Measurements from ENCODE around the gene DNAI4. TPM values are rescaled to one million over a fixed set of nuclear protein-coding genes. Genes with fewer than 3 reads are reported as not detected.
"Not testable (repeated sequence)": the region's sequence is repeated elsewhere in the genome, so short reads cannot be mapped to it uniquely, and the experiment has no call there.

Gene DNAI4
- total and polyA plus RNA-seq, 4 donors: 0.63 to 24.2 (median 11.9) TPM

DNA sequence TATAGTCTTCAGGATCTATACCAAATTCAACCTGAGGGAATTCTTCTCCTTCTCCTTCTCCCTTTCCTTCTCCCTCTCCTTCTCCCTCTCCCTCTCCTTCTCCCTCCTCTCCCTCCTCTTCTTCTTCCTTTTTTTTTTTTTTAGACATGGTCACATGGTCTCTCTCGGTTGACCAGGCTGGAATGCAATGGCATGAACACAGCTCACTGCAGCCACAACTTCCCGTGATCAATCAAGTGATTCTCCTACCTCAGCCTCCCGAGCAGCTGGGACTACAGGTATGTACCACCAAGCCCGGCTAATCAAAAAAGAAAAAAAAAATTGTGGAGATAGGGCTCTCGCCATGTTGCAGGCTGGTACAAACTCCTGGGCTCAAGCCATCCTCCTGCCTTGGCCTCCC is 51.5 kb downstream of the DNAI4 start:
- intact Hi-C loops (cut with DNase I): no loop called here
- no peak overlapping the region for H3K4me3 ChIP-seq (ENCODE audit: low read length in 2 of 2)
- no peaks in the 10 kb centered on the region for H3K36me3 ChIP-seq (ENCODE audit: control insufficient read depth in 1 of 2, insufficient read depth in 2 of 2, low read length in 1 of 2)
- H3K27ac ChIP-seq (ENCODE audit: low read depth in 1 of 2, low read length in 2 of 2): no peak overlapping the region
- H3K4me1 ChIP-seq (ENCODE audit: control insufficient read depth in 1 of 2, insufficient read depth in 2 of 2, low read length in 2 of 2): no peaks in the 10 kb centered on the region
- DNase-seq (no peak), ATAC-seq (ENCODE audit: low FRiP score) (no peak)
- H3K27me3 ChIP-seq (ENCODE audit: control insufficient read depth in 1 of 2, insufficient read depth in 2 of 2, low read length in 1 of 2): no peaks in the 10 kb centered on the region
- WGBS, 2 donors: 91 to 92% methylated on average over 5 of the region's 5 CpGs
- no peaks in the 10 kb centered on the region for H3K9me3 ChIP-seq (ENCODE audit: control insufficient read depth, low read length)

DNA sequence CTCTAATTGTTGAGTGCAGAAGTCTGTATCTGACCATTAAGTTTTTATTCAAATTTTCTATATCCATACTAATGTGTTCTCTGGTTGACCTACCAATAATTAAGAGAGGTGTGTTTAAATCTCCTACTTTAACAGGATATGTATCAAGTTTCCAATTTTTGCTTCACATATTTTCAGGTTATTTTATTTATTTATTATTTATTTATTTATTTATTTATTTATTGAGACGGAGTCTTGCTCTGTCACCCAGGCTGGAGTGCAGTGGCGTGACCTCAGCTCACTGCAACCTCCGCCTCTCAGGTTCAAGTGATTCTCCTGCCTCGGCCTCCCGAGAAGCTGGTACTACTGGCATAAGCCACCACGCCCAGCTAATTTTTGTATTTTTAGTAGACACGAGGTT is 52.6 kb downstream of the DNAI4 start:
- H3K27me3 ChIP-seq (ENCODE audit: control insufficient read depth in 1 of 2, insufficient read depth in 2 of 2, low read length in 1 of 2); ATAC-seq (ENCODE audit: low FRiP score); H3K4me3 ChIP-seq (ENCODE audit: low read length in 2 of 2); H3K27ac ChIP-seq (ENCODE audit: low read depth in 1 of 2, low read length in 2 of 2); H3K9me3 ChIP-seq (ENCODE audit: control insufficient read depth, low read length); H3K36me3 ChIP-seq (ENCODE audit: control insufficient read depth in 1 of 2, insufficient read depth in 2 of 2, low read length in 1 of 2); H3K4me1 ChIP-seq (ENCODE audit: control insufficient read depth in 1 of 2, insufficient read depth in 2 of 2, low read length in 2 of 2); DNase-seq; intact Hi-C loops (cut with DNase I): not testable (repeated sequence)
- 94 to 96% methylated on average over 7 of the region's 7 CpGs for WGBS, 2 donors

DNA sequence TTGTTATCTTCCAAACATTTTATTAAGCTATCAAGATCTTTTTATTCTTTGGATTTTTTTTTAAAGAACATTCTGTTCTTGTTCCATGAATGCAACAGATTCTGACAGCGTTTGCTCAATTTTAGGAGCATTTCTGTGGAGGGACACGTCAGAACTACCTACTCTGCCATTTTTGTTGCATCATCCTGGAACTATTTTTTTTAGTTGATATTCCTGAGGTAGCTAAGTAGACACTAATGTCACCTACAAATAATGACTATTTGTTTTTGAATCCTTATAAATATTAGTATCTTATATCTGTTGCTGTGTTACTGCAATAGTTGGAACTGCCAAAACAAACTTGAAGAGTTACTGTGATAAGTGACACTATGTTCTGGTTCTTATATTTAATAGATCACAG is 57.2 kb downstream of the DNAI4 start:
- intact Hi-C loops (cut with DNase I): no loop called here
- Histone ChIP-seq H3K4me1 (ENCODE audit: control insufficient read depth in 1 of 2, insufficient read depth in 2 of 2, low read length in 2 of 2) (no peaks in the 10 kb centered on the region), H3K9me3 (ENCODE audit: control insufficient read depth, low read length) (no peaks in the 10 kb centered on the region), H3K36me3 (ENCODE audit: control insufficient read depth in 1 of 2, insufficient read depth in 2 of 2, low read length in 1 of 2) (no peaks in the 10 kb centered on the region), H3K27ac (ENCODE audit: low read depth in 1 of 2, low read length in 2 of 2) (no peak overlapping the region), H3K27me3 (ENCODE audit: control insufficient read depth in 1 of 2, insufficient read depth in 2 of 2, low read length in 1 of 2) (no peaks in the 10 kb centered on the region), H3K4me3 (ENCODE audit: low read length in 2 of 2) (no peak overlapping the region)
- ATAC-seq (ENCODE audit: low FRiP score): no peak
- DNase-seq: no peak
- 72 to 80% methylated on average over 2 of the region's 2 CpGs for WGBS, 2 donors

DNA sequence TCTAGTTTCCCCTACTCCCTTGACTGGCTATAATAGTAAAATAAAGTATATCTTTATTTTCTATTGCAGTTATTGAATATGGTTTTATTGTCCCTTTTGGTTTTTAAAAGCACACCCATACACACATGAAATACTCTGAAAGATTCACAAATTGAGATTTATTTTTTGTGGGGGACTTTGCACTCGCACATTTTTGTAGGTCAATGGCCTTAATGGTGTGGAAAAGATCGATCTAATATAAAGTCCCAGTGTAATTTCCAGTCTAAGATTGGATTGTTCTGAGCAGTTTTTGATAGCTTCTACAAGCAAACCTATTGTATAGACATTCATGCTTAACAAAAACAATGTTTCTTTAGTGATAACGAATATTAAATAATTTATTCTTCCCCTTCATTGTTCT is 64.1 kb downstream of the DNAI4 start:
- DNase-seq: no peak
- Histone ChIP-seq H3K27me3 (ENCODE audit: control insufficient read depth in 1 of 2, insufficient read depth in 2 of 2, low read length in 1 of 2) (no peaks in the 10 kb centered on the region), H3K36me3 (ENCODE audit: control insufficient read depth in 1 of 2, insufficient read depth in 2 of 2, low read length in 1 of 2) (no peaks in the 10 kb centered on the region), H3K9me3 (ENCODE audit: control insufficient read depth, low read length) (no peaks in the 10 kb centered on the region), H3K27ac (ENCODE audit: low read depth in 1 of 2, low read length in 2 of 2) (no peak overlapping the region), H3K4me3 (ENCODE audit: low read length in 2 of 2) (no peak overlapping the region), H3K4me1 (ENCODE audit: control insufficient read depth in 1 of 2, insufficient read depth in 2 of 2, low read length in 2 of 2) (no peaks in the 10 kb centered on the region)
- 87 to 89% methylated on average over 3 of the region's 3 CpGs for WGBS, 2 donors
- no peak for ATAC-seq (ENCODE audit: low FRiP score)
- intact Hi-C loops (cut with DNase I): no loop called here

DNA sequence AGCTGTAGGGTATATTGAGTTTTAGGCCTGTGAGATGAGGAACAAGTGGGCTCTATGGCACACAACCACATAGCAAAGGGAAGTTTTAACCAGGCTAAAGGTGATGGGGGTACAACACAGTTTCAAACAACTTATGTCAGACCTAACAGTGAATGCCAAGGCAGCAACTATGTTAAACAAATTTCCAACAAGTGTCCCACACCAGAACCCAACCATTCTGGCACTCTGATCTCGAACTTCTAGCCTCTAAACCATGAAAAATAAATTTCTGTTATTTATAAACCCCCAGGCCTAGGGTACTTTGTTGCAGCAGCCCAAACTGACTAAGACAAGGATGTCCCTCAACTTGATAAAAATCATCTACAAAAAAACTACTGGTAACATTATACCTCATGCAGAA is 71.3 kb downstream of the DNAI4 start:
- intact Hi-C loops (cut with DNase I): no loop called here
- Histone ChIP-seq H3K4me3 (ENCODE audit: low read length in 2 of 2) (no peak overlapping the region), H3K4me1 (ENCODE audit: control insufficient read depth in 1 of 2, insufficient read depth in 2 of 2, low read length in 2 of 2) (no peaks in the 10 kb centered on the region), H3K36me3 (ENCODE audit: control insufficient read depth in 1 of 2, insufficient read depth in 2 of 2, low read length in 1 of 2) (peaks cover 0 to 2% of the 10 kb centered on the region in 2 donors), H3K9me3 (ENCODE audit: control insufficient read depth, low read length) (no peaks in the 10 kb centered on the region), H3K27me3 (ENCODE audit: control insufficient read depth in 1 of 2, insufficient read depth in 2 of 2, low read length in 1 of 2) (no peaks in the 10 kb centered on the region), H3K27ac (ENCODE audit: low read depth in 1 of 2, low read length in 2 of 2) (no peak overlapping the region)
- WGBS, 2 donors: 76 to 85% methylated on average over 1 of the region's 1 CpG
- no peak for DNase-seq
- no peak for ATAC-seq (ENCODE audit: low FRiP score)

DNA sequence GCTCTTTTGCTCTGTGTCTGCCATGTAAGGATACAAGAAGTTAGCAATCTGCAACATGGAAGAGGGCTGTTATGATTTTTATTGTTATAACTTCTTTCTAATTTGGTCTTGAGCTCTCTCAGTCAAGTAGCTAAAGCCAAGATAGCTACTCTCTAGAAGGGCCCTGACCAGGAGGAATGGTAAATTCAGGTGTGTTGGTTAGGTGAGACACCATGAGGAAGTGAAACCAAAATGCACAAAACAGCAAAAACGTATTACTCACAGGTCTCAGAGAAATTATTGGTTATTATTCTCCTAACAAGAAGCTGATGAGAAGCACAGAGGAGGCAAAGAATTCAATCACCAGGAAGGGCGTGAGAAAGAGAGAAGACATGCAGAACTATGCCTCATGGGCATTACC is 71.8 kb downstream of the DNAI4 start:
- no peaks in the 10 kb centered on the region for H3K27me3 ChIP-seq (ENCODE audit: control insufficient read depth in 1 of 2, insufficient read depth in 2 of 2, low read length in 1 of 2)
- no peaks in the 10 kb centered on the region for H3K9me3 ChIP-seq (ENCODE audit: control insufficient read depth, low read length)
- H3K27ac ChIP-seq (ENCODE audit: low read depth in 1 of 2, low read length in 2 of 2): no peak overlapping the region
- ATAC-seq (ENCODE audit: low FRiP score) (no peak), DNase-seq (no peak)
- peaks cover 0 to 2% of the 10 kb centered on the region in 2 donors for H3K36me3 ChIP-seq (ENCODE audit: control insufficient read depth in 1 of 2, insufficient read depth in 2 of 2, low read length in 1 of 2)
- H3K4me1 ChIP-seq (ENCODE audit: control insufficient read depth in 1 of 2, insufficient read depth in 2 of 2, low read length in 2 of 2): no peaks in the 10 kb centered on the region
- 85 to 90% methylated on average over 2 of the region's 2 CpGs for WGBS, 2 donors
- no peak overlapping the region for H3K4me3 ChIP-seq (ENCODE audit: low read length in 2 of 2)
- intact Hi-C loops (cut with DNase I): no loop called here

DNA sequence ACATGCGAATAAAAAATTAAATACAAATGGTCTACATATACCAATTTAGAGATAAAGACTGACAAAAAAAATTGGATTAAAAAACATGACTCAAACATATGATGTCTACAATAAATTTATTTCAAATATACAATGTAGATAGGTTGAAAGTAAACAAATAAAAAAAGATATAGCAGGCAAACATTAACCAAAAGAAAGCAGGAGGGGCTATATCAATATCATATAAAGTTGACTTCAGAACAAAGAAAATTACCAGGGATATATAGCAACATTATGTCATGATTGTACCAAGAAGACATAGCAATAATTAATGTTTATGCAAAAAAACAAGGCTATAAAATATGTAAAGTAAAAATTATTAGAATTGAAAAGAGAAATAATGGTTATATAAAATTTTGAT is 73.7 kb downstream of the DNAI4 start:
- H3K4me3 ChIP-seq (ENCODE audit: low read length in 2 of 2): no peak overlapping the region
- intact Hi-C loops (cut with DNase I): no loop called here
- DNase-seq: no peak
- H3K27ac ChIP-seq (ENCODE audit: low read depth in 1 of 2, low read length in 2 of 2): no peak overlapping the region
- no peaks in the 10 kb centered on the region for H3K4me1 ChIP-seq (ENCODE audit: control insufficient read depth in 1 of 2, insufficient read depth in 2 of 2, low read length in 2 of 2)
- peaks cover 0 to 2% of the 10 kb centered on the region in 2 donors for H3K36me3 ChIP-seq (ENCODE audit: control insufficient read depth in 1 of 2, insufficient read depth in 2 of 2, low read length in 1 of 2)
- no peak for ATAC-seq (ENCODE audit: low FRiP score)
- WGBS, 2 donors: 95 to 100% methylated on average over 1 of the region's 1 CpG
- H3K27me3 ChIP-seq (ENCODE audit: control insufficient read depth in 1 of 2, insufficient read depth in 2 of 2, low read length in 1 of 2): no peaks in the 10 kb centered on the region
- H3K9me3 ChIP-seq (ENCODE audit: control insufficient read depth, low read length): no peaks in the 10 kb centered on the region

DNA sequence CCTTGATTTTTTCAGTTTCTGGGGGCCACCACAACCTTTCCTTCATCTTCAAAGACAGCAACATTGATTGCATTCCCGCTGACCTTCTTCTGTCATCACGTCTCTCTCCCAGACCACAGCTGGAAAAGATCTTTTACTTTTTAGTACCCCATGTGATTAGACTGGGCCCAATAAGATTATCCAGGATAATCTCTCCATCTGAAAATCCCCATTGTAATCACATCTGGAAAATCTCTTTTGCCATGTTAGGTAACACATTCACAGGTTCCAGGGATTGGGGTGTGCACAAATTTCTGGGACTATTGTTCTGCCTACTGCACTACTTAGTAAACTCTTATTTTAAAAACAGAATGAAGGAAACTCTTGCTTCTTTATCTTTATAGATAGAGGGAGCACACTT is 76.5 kb downstream of the DNAI4 start:
- no peak for ATAC-seq (ENCODE audit: low FRiP score)
- 77 to 81% methylated on average over 2 of the region's 2 CpGs for WGBS, 2 donors

DNA sequence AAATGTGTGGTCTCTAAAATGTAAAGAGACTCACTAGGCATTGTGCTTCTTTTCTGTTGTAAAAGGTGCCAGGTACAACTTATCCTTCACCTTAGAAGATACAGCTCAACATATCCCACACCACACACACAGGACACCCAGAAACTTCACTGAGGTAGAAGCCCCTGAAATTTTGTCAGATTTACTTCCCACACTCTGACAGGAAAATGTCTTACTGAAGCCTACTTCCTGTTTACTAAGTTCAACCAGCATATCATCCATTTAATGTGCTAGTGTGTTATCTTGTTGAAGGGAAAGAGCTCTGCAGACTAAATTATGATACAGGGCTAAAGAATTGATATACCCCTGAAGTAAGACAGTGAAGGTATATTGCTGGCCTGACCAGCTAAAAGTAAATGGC is 83.7 kb downstream of the DNAI4 start:
- no peak for DNase-seq
- intact Hi-C loops (cut with DNase I): no loop called here
- Histone ChIP-seq H3K4me1 (ENCODE audit: control insufficient read depth in 1 of 2, insufficient read depth in 2 of 2, low read length in 2 of 2) (no peaks in the 10 kb centered on the region), H3K36me3 (ENCODE audit: control insufficient read depth in 1 of 2, insufficient read depth in 2 of 2, low read length in 1 of 2) (no peaks in the 10 kb centered on the region), H3K9me3 (ENCODE audit: control insufficient read depth, low read length) (no peaks in the 10 kb centered on the region), H3K27ac (ENCODE audit: low read depth in 1 of 2, low read length in 2 of 2) (no peak overlapping the region), H3K4me3 (ENCODE audit: low read length in 2 of 2) (no peak overlapping the region), H3K27me3 (ENCODE audit: control insufficient read depth in 1 of 2, insufficient read depth in 2 of 2, low read length in 1 of 2) (no peaks in the 10 kb centered on the region)
- no peak for ATAC-seq (ENCODE audit: low FRiP score)

More for the DNA sequence above, 76.5 kb downstream of the DNAI4 start:
- Histone ChIP-seq H3K4me1 (ENCODE audit: control insufficient read depth in 1 of 2, insufficient read depth in 2 of 2, low read length in 2 of 2) (no peaks in the 10 kb centered on the region), H3K9me3 (ENCODE audit: control insufficient read depth, low read length) (no peaks in the 10 kb centered on the region), H3K27ac (ENCODE audit: low read depth in 1 of 2, low read length in 2 of 2) (no peak overlapping the region), H3K27me3 (ENCODE audit: control insufficient read depth in 1 of 2, insufficient read depth in 2 of 2, low read length in 1 of 2) (no peaks in the 10 kb centered on the region), H3K36me3 (ENCODE audit: control insufficient read depth in 1 of 2, insufficient read depth in 2 of 2, low read length in 1 of 2) (no peaks in the 10 kb centered on the region), H3K4me3 (ENCODE audit: low read length in 2 of 2) (no peak overlapping the region)
- no peak for DNase-seq
- intact Hi-C loops (cut with DNase I): no loop called here

All from aorta (tissue), 5 donors.